Vagina (tissue), 2 donors: ENCODE data around the gene DLG2.

ENCODE experiments used
- POLR2A ChIP-seq, 2 donors: fragments of 450-650 bp; IDR thresholded peaks; one replicate each; pipeline ENCODE4 v1.6.1; 2017; ENCODE audit warnings: antibody characterized with exemption in 2 of 2, mild to moderate bottlenecking in 2 of 2, moderate library complexity in 2 of 2
- POLR2AphosphoS5 ChIP-seq, 2 donors: sonication (generic); formaldehyde crosslinking; IDR thresholded peaks; one replicate each; pipeline ENCODE4 v1.9.0; 2017; ENCODE audit warnings: antibody characterized with exemption in 2 of 2, mild to moderate bottlenecking in 2 of 2, low read depth in 1 of 2; ENCODE audit not compliant: insufficient read depth in 1 of 2
- TF ChIP-seq, protein P1 (sequence below), 3 experiments: fragments of 450-650 bp in 2 of 3; fragments of 200-600 bp in 1 of 3; sonication (generic) in 1 of 3; IDR thresholded peaks; one replicate each; pipeline ENCODE4 v1.5.1; 2017 to 2019; ENCODE audit warnings: antibody characterized with exemption in 3 of 3, mild to moderate bottlenecking in 2 of 3, moderate library complexity in 2 of 3

DNA sequence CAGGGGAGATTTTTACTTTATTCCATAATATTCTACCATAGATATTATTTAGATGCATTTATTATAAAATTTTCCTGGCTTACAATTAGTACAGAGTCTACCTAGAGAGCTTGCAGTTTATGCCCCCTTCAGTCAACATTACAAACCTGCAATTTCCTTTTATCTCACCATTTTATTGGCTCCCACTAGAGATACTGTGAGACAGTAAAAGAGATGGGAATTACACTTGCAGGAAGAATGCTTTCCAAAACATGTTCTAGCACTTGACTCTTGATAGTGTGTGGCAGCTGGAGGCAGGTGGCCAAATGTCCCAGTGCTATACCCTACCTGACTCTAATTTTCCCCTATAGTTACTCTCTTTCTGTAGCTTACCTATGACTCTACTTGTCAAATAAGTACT is 863.2 kb downstream of the DLG2 start:
- TF ChIP-seq POLR2AphosphoS5 (IDR thresholded peaks at IDR 0.05; ENCODE audit: insufficient read depth in 1 of 2, low read depth in 1 of 2): no peak
- no peak for TF ChIP-seq POLR2A (IDR thresholded peaks at IDR 0.05)
- TF ChIP-seq, protein P1, sequence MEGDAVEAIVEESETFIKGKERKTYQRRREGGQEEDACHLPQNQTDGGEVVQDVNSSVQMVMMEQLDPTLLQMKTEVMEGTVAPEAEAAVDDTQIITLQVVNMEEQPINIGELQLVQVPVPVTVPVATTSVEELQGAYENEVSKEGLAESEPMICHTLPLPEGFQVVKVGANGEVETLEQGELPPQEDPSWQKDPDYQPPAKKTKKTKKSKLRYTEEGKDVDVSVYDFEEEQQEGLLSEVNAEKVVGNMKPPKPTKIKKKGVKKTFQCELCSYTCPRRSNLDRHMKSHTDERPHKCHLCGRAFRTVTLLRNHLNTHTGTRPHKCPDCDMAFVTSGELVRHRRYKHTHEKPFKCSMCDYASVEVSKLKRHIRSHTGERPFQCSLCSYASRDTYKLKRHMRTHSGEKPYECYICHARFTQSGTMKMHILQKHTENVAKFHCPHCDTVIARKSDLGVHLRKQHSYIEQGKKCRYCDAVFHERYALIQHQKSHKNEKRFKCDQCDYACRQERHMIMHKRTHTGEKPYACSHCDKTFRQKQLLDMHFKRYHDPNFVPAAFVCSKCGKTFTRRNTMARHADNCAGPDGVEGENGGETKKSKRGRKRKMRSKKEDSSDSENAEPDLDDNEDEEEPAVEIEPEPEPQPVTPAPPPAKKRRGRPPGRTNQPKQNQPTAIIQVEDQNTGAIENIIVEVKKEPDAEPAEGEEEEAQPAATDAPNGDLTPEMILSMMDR (IDR thresholded peaks at IDR 0.05): no peak
